ENCODE results near the gene KRT2. TPM values are rescaled to one million over a fixed set of nuclear protein-coding genes. Genes with fewer than 3 reads are reported as not detected.

Gene KRT2
- total RNA-seq, 1 experiment from 2014 or later, result not detected

DNA sequence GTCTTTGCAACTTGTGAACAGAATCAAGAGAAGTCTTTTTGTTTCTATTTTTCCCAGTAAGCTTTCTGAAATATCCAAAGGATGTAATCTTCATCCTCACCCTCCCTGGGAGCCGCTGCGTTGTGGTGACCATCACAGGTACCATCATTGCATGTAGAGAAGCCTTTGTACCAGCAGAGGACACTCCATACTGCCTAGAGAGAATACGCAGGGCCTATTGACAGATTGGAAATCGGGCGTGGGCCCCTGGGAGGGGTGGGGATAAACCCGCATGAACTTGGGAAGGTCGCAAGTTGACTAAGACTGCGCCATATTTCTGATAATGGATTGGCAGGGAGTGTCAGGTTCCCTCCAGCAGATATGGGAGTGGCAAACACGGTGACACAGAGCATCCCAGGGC lies 15.5 kb upstream of the KRT2 start:
- DNase-seq (ENCODE audit: low spot score) (peak; percentile 24), ATAC-seq (peak; percentile 75)
- CTCF ChIA-PET, result interaction anchor here (0.7 to 3.7 kb wide), 12 partner anchors 24 to 314 kb away, joined by 3 to 22 read pairs (median 4); partner anchors contain the start of gene KRT8
- Mint-ChIP-seq H3K36me3 (no peaks in the 10 kb centered on the region), H3K27ac (no peak overlapping the region), H3K27me3 (ENCODE audit: low read depth) (peaks cover 2% of the 10 kb centered on the region; the same call in 1 of the 2 replicates), H3K4me1 (no peaks in the 10 kb centered on the region), H3K4me3 (no peak overlapping the region), H3K9me3 (no peaks in the 10 kb centered on the region)
- no peak for TF ChIP-seq JAZF1 (CRISPR knock-in tag; IDR thresholded peaks at IDR 0.05)
- TF ChIP-seq NFATC4 (CRISPR knock-in tag; IDR thresholded peaks at IDR 0.05), result no peak
- no peak for TF ChIP-seq CREB1 (CRISPR knock-in tag; IDR thresholded peaks at IDR 0.05)
- TF ChIP-seq, protein P1, sequence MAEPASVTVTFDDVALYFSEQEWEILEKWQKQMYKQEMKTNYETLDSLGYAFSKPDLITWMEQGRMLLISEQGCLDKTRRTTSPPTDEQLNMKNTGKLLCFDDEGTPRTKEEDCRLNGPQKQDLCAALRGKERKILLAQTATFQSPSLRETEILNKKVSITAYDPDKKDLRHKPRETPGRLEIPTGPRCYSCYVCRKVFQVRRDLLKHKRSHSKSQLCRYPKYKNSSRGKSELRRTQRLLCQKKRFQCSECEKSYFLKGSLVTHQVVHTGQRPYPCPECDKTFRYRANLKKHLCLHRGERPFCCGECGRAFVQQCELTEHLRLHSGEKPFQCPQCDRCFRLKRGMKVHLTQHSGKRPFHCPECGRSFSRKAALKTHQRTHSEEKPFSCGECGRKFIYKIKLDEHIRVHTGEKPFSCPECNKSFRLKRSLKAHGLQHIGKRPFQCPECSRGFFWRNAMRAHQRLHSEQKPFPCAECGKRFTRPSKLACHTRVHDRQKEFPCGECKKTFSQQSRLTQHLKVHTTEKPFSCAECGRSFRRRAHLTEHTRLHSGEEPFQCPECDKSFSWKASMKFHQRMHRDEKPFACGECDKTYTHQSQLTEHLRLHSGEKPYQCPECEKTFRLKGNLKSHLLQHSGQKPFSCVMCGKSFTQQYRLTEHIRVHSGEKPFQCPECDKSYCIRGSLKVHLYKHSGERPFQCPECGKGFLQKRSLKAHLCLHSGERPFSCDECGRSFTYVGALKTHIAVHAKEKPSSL (CRISPR knock-in tag; conservative IDR thresholded peaks at IDR 0.05), result no peak
- no peak for TF ChIP-seq IRF2 (CRISPR knock-in tag; IDR thresholded peaks at IDR 0.05; ENCODE audit: borderline replicate concordance, low read depth)
- TF ChIP-seq TCF7 (CRISPR knock-in tag; IDR thresholded peaks at IDR 0.05; ENCODE audit: low read depth), result no peak
- TF ChIP-seq, protein P2, sequence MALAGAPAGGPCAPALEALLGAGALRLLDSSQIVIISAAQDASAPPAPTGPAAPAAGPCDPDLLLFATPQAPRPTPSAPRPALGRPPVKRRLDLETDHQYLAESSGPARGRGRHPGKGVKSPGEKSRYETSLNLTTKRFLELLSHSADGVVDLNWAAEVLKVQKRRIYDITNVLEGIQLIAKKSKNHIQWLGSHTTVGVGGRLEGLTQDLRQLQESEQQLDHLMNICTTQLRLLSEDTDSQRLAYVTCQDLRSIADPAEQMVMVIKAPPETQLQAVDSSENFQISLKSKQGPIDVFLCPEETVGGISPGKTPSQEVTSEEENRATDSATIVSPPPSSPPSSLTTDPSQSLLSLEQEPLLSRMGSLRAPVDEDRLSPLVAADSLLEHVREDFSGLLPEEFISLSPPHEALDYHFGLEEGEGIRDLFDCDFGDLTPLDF (CRISPR knock-in tag; IDR thresholded peaks at IDR 0.05), result no peak
- TF ChIP-seq OVOL2 (CRISPR knock-in tag; IDR thresholded peaks at IDR 0.05; ENCODE audit: borderline replicate concordance), result no peak
- TF ChIP-seq ZNF423 (CRISPR knock-in tag; IDR thresholded peaks at IDR 0.05), result no peak
- TF ChIP-seq ZNF138 (CRISPR knock-in tag; conservative IDR thresholded peaks at IDR 0.05), result no peak
- POLR2A ChIA-PET, result no interaction called here

DNA sequence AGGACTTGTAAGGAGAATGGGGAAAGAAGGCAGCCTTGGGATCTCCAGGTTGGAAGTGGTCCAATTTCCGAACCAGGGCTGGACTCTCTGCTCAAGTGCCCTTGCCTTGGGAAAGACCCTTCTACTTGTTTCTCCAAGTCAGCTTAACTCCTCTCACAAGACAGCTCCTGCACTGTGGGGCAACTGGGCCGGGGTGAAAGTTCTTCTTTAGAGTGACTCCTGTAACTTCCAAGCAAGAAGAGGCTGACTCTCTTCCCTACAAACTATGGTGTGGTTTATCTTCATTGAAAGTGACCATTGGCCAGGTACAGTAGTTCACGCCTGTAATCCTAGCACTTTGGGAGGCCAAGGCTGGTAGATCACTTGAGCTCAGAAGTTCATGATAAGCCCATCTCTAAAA lies 14.5 kb upstream of the KRT2 start:
- no peaks in the 10 kb centered on the region for H3K36me3 Mint-ChIP-seq
- H3K27ac Mint-ChIP-seq, result no peak overlapping the region
- DNase-seq (ENCODE audit: low spot score), result no peak
- peaks cover 2% of the 10 kb centered on the region; the same call in 1 of the 2 replicates for H3K27me3 Mint-ChIP-seq (ENCODE audit: low read depth)
- ATAC-seq, result no peak
- H3K9me3 Mint-ChIP-seq, result no peaks in the 10 kb centered on the region
- H3K4me1 Mint-ChIP-seq, result no peaks in the 10 kb centered on the region
- no peak overlapping the region for H3K4me3 Mint-ChIP-seq
- ChIA-PET CTCF (interaction anchor here (0.7 to 3.7 kb wide), 7 partner anchors 25 to 994 kb away, joined by 3 to 22 read pairs (median 4); no protein-coding TSS in a partner anchor), POLR2A (no interaction called here)
- TF ChIP-seq NFYB (CRISPR knock-in tag; conservative IDR thresholded peaks at IDR 0.05; ENCODE audit: low read depth), result no peak
- no peak for TF ChIP-seq IRF2 (CRISPR knock-in tag; IDR thresholded peaks at IDR 0.05; ENCODE audit: borderline replicate concordance, low read depth)
- TF ChIP-seq JUN (CRISPR knock-in tag; IDR thresholded peaks at IDR 0.05), result no peak
- TF ChIP-seq, protein P3, sequence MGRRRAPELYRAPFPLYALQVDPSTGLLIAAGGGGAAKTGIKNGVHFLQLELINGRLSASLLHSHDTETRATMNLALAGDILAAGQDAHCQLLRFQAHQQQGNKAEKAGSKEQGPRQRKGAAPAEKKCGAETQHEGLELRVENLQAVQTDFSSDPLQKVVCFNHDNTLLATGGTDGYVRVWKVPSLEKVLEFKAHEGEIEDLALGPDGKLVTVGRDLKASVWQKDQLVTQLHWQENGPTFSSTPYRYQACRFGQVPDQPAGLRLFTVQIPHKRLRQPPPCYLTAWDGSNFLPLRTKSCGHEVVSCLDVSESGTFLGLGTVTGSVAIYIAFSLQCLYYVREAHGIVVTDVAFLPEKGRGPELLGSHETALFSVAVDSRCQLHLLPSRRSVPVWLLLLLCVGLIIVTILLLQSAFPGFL (CRISPR knock-in tag; IDR thresholded peaks at IDR 0.05; ENCODE audit: borderline replicate concordance), result no peak
- TF ChIP-seq SP1 (CRISPR knock-in tag; conservative IDR thresholded peaks at IDR 0.05), result no peak
- TF ChIP-seq JAZF1 (CRISPR knock-in tag; IDR thresholded peaks at IDR 0.05), result no peak
- TF ChIP-seq, protein P4, sequence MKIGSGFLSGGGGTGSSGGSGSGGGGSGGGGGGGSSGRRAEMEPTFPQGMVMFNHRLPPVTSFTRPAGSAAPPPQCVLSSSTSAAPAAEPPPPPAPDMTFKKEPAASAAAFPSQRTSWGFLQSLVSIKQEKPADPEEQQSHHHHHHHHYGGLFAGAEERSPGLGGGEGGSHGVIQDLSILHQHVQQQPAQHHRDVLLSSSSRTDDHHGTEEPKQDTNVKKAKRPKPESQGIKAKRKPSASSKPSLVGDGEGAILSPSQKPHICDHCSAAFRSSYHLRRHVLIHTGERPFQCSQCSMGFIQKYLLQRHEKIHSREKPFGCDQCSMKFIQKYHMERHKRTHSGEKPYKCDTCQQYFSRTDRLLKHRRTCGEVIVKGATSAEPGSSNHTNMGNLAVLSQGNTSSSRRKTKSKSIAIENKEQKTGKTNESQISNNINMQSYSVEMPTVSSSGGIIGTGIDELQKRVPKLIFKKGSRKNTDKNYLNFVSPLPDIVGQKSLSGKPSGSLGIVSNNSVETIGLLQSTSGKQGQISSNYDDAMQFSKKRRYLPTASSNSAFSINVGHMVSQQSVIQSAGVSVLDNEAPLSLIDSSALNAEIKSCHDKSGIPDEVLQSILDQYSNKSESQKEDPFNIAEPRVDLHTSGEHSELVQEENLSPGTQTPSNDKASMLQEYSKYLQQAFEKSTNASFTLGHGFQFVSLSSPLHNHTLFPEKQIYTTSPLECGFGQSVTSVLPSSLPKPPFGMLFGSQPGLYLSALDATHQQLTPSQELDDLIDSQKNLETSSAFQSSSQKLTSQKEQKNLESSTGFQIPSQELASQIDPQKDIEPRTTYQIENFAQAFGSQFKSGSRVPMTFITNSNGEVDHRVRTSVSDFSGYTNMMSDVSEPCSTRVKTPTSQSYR (CRISPR knock-in tag; IDR thresholded peaks at IDR 0.05), result no peak
- TF ChIP-seq SMAD3 (CRISPR knock-in tag; IDR thresholded peaks at IDR 0.05; ENCODE audit: borderline replicate concordance), result no peak
- TF ChIP-seq, protein P5, sequence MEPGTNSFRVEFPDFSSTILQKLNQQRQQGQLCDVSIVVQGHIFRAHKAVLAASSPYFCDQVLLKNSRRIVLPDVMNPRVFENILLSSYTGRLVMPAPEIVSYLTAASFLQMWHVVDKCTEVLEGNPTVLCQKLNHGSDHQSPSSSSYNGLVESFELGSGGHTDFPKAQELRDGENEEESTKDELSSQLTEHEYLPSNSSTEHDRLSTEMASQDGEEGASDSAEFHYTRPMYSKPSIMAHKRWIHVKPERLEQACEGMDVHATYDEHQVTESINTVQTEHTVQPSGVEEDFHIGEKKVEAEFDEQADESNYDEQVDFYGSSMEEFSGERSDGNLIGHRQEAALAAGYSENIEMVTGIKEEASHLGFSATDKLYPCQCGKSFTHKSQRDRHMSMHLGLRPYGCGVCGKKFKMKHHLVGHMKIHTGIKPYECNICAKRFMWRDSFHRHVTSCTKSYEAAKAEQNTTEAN (CRISPR knock-in tag; IDR thresholded peaks at IDR 0.05), result no peak
- TF ChIP-seq ZNF263 (CRISPR knock-in tag; IDR thresholded peaks at IDR 0.05; ENCODE audit: low read depth), result no peak
- no peak for TF ChIP-seq SOX15 (CRISPR knock-in tag; IDR thresholded peaks at IDR 0.05)
- no peak for TF ChIP-seq ZNF317 (CRISPR knock-in tag; IDR thresholded peaks at IDR 0.05; ENCODE audit: borderline replicate concordance, low read depth)
- TF ChIP-seq, protein P6, sequence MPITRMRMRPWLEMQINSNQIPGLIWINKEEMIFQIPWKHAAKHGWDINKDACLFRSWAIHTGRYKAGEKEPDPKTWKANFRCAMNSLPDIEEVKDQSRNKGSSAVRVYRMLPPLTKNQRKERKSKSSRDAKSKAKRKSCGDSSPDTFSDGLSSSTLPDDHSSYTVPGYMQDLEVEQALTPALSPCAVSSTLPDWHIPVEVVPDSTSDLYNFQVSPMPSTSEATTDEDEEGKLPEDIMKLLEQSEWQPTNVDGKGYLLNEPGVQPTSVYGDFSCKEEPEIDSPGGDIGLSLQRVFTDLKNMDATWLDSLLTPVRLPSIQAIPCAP (CRISPR knock-in tag; IDR thresholded peaks at IDR 0.05), result no peak
- TF ChIP-seq, protein P7, sequence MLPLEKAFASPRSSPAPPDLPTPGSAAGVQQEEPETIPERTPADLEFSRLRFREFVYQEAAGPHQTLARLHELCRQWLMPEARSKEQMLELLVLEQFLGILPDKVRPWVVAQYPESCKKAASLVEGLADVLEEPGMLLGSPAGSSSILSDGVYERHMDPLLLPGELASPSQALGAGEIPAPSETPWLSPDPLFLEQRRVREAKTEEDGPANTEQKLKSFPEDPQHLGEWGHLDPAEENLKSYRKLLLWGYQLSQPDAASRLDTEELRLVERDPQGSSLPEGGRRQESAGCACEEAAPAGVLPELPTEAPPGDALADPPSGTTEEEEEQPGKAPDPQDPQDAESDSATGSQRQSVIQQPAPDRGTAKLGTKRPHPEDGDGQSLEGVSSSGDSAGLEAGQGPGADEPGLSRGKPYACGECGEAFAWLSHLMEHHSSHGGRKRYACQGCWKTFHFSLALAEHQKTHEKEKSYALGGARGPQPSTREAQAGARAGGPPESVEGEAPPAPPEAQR (CRISPR knock-in tag; IDR thresholded peaks at IDR 0.05), result no peak
- no peak for TF ChIP-seq RORB (CRISPR knock-in tag; IDR thresholded peaks at IDR 0.05)
